ENCODE measurements around the gene SLC5A10.

DNA sequence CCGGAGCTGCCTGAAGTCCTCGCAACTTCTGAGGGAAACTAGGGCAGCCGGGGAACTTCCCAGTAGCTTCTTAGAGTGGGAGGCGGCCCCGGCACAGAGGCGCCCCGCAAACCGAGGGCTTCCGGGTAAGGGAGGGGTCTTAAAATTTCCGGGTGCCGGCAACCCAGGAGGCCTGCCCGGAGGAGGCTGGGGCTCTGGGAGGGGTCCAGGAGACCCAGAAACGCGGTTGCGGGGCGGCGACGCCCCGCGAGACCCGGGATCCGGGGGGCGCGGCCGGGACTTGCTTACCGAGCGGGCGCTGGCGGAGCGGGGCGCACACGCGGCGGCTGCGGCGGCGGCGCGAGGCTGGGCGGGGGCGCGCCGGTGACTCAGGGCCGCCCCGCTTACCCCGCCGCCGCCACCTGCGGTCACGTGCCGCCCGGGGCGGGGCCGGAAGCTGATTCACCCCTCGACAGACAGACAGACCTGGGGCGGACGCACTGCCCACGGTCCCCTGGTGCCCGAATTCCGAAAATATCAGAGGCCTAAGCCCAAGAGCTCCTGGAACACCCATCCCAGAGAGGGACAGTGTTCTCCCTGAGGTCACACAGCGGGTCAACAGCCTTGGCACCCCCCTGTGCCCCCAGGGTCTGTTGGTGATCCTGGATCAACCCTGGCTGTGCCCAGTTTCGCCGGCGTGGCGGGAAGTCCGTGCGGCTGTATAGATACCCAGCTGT lies 52.6 kb downstream of the SLC5A10 start, which contains the start of gene FAM83G:
- TF ChIP-seq CTCF (IDR thresholded peaks at IDR 0.05; ENCODE audit: insufficient read depth, low read depth, low read length): no peak
- no peak for TF ChIP-seq EZH2 (IDR thresholded peaks at IDR 0.05; ENCODE audit: insufficient read depth, low read length)
